NCI-H748 (cell line): Measurements from ENCODE around the gene KDM3A.

ENCODE experiments used
- DNase-seq: peaks from one replicate; lab custom pipeline; 2025; ENCODE audit not compliant: unreplicated experiment; lab: John Stamatoyannopoulos, UW

The KDM3A gene

GRCh38 chr2:86512892-86513291, 71.7 kb downstream of the KDM3A start:
- no peak for DNase-seq

GRCh38 chr2:86513948-86514660, 72.9 kb downstream of the KDM3A start:
- DNase-seq, result no peak

GRCh38 chr2:86518481-86518880, 77.3 kb downstream of the KDM3A start:
- DNase-seq, result peak; percentile 4

- no peak for DNase-seq
Measured at GRCh38 chr2:86519349-86519748, 78.2 kb downstream of the KDM3A start.

- DNase-seq, result no peak
Measured at GRCh38 chr2:86520153-86520552, 79.0 kb downstream of the KDM3A start.

GRCh38 chr2:86521922-86522321, 80.8 kb downstream of the KDM3A start:
- DNase-seq, result no peak

GRCh38 chr2:86522711-86523110, 81.5 kb downstream of the KDM3A start:
- no peak for DNase-seq

- DNase-seq, result no peak
Measured at GRCh38 chr2:86523491-86523890, 82.3 kb downstream of the KDM3A start.

GRCh38 chr2:86525421-86526340, 84.5 kb downstream of the KDM3A start:
- DNase-seq, result no peak

GRCh38 chr2:86533589-86533988, 92.4 kb downstream of the KDM3A start:
- no peak for DNase-seq

- DNase-seq, result no peak
Measured at GRCh38 chr2:86541334-86541733, 100.2 kb downstream of the KDM3A start.
